Lower leg skin (tissue), 3 donors: ENCODE results near the gene DLGAP1.

ENCODE experiments used
- CTCF ChIP-seq, 3 donors: fragments of 450-650 bp; IDR thresholded peaks; one replicate each; pipeline ENCODE4 v1.5.1; 2016; ENCODE audit warnings: antibody characterized with exemption in 3 of 3, mild to moderate bottlenecking in 3 of 3, moderate library complexity in 2 of 3
- POLR2A ChIP-seq, 2 donors: fragments of 450-650 bp; IDR thresholded peaks; one replicate each; pipeline ENCODE4 v1.6.1; 2016 to 2017; ENCODE audit warnings: antibody characterized with exemption in 2 of 2, mild to moderate bottlenecking in 1 of 2, moderate library complexity in 1 of 2

- no peak for TF ChIP-seq CTCF (IDR thresholded peaks at IDR 0.05)
- no peak for TF ChIP-seq POLR2A (IDR thresholded peaks at IDR 0.05)
Measured at GRCh38 chr18:3874125-3874524, 581.0 kb downstream of the DLGAP1 start.
